IgD-negative memory B cell (primary cell): ENCODE data around the gene AFF3. TPM values are rescaled to one million over a fixed set of nuclear protein-coding genes. Genes with fewer than 3 reads are reported as not detected.
A peak's percentile ranks its signal among the peaks of the same experiment; 100 is the strongest.
"Not testable (repeated sequence)": the region's sequence is repeated elsewhere in the genome, so short reads cannot be mapped to it uniquely, and the experiment has no call there.

Experiments
- H3K27ac Mint-ChIP-seq, 3 donors: one replicate each; pipeline ENCODE4 v1.8.0; 2020 to 2022; ENCODE audit warnings: mild to moderate bottlenecking in 3 of 3, mixed read lengths in 3 of 3, moderate library complexity in 1 of 3
- H3K27me3 Mint-ChIP-seq: one replicate; pipeline ENCODE4 v1.8.0; 2021; ENCODE audit warnings: mixed read lengths
- H3K36me3 Mint-ChIP-seq: one replicate; pipeline ENCODE4 v1.8.0; 2020; ENCODE audit warnings: mild to moderate bottlenecking, mixed read lengths
- H3K4me1 Mint-ChIP-seq, 3 donors: one replicate each; pipeline ENCODE4 v1.8.0; 2020 to 2022; ENCODE audit warnings: mixed read lengths in 3 of 3, mild to moderate bottlenecking in 1 of 3
- H3K4me3 Mint-ChIP-seq, 4 donors: one replicate each; pipeline ENCODE4 v1.8.0; 2020 to 2022; ENCODE audit warnings: mild to moderate bottlenecking in 4 of 4, mixed read lengths in 4 of 4, moderate library complexity in 3 of 4
- H3K9me3 Mint-ChIP-seq, 3 donors: one replicate each; pipeline ENCODE4 v1.8.0; 2020 to 2021; ENCODE audit warnings: mixed read lengths in 3 of 3, mild to moderate bottlenecking in 1 of 3
- polyA plus RNA-seq: library from polyadenylated mRNA; unstranded; fragments of 300-500 nt; fragmentation: Illumina TruSeq; gene quantifications from one replicate; pipeline ENCODE4 v1.2.3, GENCODE V29; 2021

The AFF3 gene
- polyA plus RNA-seq, 1 donor from 2014 or later, result 85.9 TPM

DNA sequence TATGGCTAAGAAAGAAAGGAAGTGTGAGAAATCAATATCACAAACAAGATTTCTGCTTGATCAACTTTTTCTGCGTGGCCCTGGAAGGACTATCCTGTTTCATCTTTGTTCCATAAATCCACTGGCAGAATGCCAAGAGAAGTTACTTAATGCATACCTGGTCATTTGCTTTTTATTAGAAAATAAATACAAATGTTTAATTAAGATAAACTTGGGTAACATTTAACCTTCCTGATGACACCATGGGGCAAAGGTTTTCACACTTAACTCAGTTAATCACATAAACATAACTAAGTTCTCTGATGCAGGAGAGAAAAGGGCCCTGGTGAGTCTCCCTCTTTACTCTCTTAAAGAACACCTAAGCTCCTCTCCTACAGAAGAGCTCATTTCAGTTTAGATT, 203.3 kb downstream of the AFF3 start:
- Mint-ChIP-seq H3K36me3 (peaks cover 11% of the 10 kb centered on the region), H3K4me1 (peaks cover 16 to 32% (median 27%) of the 10 kb centered on the region in 3 donors), H3K27ac (no peak overlapping the region), H3K9me3 (no peaks in the 10 kb centered on the region), H3K4me3 (no peak overlapping the region), H3K27me3 (no peaks in the 10 kb centered on the region)

DNA sequence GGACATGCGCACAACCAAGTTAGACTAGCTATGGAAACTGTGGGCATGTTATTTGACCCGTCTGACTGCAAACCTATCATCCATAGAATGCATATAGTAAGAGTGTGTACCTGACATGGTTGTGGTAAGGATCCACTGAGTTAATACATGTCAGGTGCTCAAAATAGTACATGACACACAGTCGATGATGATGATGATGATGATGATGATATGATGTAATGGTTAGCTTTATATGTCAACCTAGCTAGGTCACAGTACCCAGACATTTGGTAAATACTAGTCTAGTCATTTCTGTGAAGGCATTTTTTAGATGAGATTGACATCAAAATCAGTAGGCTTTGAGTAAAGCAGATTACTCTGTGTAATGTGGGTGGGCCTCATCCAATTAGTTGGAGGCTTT, 204.1 kb downstream of the AFF3 start:
- peaks cover 16 to 34% (median 29%) of the 10 kb centered on the region in 3 donors for H3K4me1 Mint-ChIP-seq
- no peak overlapping the region for H3K4me3 Mint-ChIP-seq
- H3K9me3 Mint-ChIP-seq, result peaks cover 0 to 3% (median 0%) of the 10 kb centered on the region in 3 donors
- H3K27me3 Mint-ChIP-seq, result no peaks in the 10 kb centered on the region
- peak overlapping the region in 2 of 3 donors; percentile 5 to 29 for H3K27ac Mint-ChIP-seq
- peaks cover 18% of the 10 kb centered on the region for H3K36me3 Mint-ChIP-seq

DNA sequence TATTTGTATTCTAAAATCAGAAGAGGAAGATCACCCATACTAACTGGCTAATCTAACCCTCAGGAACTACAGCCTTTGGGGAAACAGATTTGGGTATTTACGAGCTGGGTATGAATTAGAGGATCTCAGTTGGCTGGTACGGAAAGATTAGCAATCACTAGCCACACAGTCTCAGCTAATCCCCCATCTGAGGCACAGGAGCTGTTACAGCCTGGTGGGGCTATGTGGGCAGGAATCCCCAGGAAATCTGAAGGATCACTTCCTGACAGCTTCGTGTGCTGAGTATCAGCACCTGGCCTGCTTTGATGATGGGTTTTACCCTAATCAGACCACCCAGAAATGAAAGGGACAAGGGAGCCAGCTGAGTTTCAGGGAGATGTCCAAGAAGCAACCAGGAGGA, 206.3 kb downstream of the AFF3 start:
- no peaks in the 10 kb centered on the region for H3K27me3 Mint-ChIP-seq
- peak overlapping the region in 2 of 4 donors; percentile 47 to 70 for H3K4me3 Mint-ChIP-seq
- peaks cover 12% of the 10 kb centered on the region for H3K36me3 Mint-ChIP-seq
- peak overlapping the region; percentile 40 to 94 (median 74) for H3K27ac Mint-ChIP-seq
- H3K4me1 Mint-ChIP-seq, result peaks cover 21 to 42% (median 30%) of the 10 kb centered on the region in 3 donors
- peaks cover 0 to 3% (median 0%) of the 10 kb centered on the region in 3 donors for H3K9me3 Mint-ChIP-seq

- peak overlapping the region; percentile 40 to 94 (median 61) for H3K27ac Mint-ChIP-seq
- peaks cover 0 to 3% (median 0%) of the 10 kb centered on the region in 3 donors for H3K9me3 Mint-ChIP-seq
- peaks cover 23 to 46% (median 34%) of the 10 kb centered on the region in 3 donors for H3K4me1 Mint-ChIP-seq
- H3K4me3 Mint-ChIP-seq, result peak overlapping the region in 1 of 4 donors; percentile 19
- no peaks in the 10 kb centered on the region for H3K27me3 Mint-ChIP-seq
- H3K36me3 Mint-ChIP-seq, result peaks cover 12% of the 10 kb centered on the region
Observed at GRCh38 chr2:99935662-99936061, 206.7 kb downstream of the AFF3 start.

GRCh38 chr2:99933894-99934650, 208.3 kb downstream of the AFF3 start:
- Mint-ChIP-seq H3K9me3 (peaks cover 0 to 3% (median 0%) of the 10 kb centered on the region in 3 donors), H3K36me3 (peaks cover 12% of the 10 kb centered on the region), H3K27me3 (no peaks in the 10 kb centered on the region), H3K27ac (peak overlapping the region in 2 of 3 donors; percentile 40 to 78), H3K4me1 (peaks cover 29 to 49% (median 42%) of the 10 kb centered on the region in 3 donors), H3K4me3 (peak overlapping the region in 1 of 4 donors; percentile 39)

- H3K4me3 Mint-ChIP-seq, H3K9me3 Mint-ChIP-seq, H3K36me3 Mint-ChIP-seq, H3K27me3 Mint-ChIP-seq: not testable (repeated sequence)
- H3K4me1 Mint-ChIP-seq, result peaks cover 34 to 54% (median 48%) of the 10 kb centered on the region in 3 donors
- H3K27ac Mint-ChIP-seq, result peak overlapping the region in 2 of 3 donors; percentile 40 to 46
Observed at GRCh38 chr2:99933491-99933890, 208.9 kb downstream of the AFF3 start.

DNA sequence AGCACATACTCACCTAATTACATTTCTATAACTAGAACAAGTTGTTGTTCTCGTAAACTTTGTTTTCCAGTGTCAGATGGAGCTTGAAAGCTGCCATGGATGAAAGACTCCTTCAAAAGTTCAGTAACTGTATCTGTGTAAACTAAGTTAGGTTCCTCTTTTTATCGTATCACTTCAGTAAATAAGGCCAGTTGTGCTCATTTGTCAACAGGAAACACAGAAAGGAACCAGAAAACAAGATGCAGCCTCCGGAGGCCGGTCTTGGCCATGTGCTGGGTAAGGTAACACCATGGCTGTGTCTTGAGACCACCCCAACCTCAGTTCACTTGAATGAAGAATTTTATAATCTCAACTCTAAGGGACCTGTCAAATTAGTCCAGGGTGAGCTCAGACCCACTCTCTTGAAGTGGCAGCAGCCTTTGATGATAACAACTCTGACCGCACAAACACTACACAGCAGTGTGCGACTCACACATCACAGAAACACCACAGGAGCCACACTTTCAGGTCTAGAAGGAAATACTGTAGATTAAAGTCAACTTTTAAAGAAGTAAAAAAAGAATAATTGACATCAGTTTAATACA, 213.8 kb downstream of the AFF3 start:
- peaks cover 37 to 58% (median 45%) of the 10 kb centered on the region in 3 donors for H3K4me1 Mint-ChIP-seq
- H3K9me3 Mint-ChIP-seq, result peaks cover 3 to 6% (median 4%) of the 10 kb centered on the region in 3 donors
- H3K27ac Mint-ChIP-seq, result peak overlapping the region; percentile 90 to 99 (median 97)
- peak overlapping the region; percentile 51 to 89 (median 71) for H3K4me3 Mint-ChIP-seq
- H3K36me3 Mint-ChIP-seq, result peaks cover 5% of the 10 kb centered on the region
- H3K27me3 Mint-ChIP-seq, result no peaks in the 10 kb centered on the region

GRCh38 chr2:99927690-99928207, 214.6 kb downstream of the AFF3 start:
- H3K36me3 Mint-ChIP-seq, H3K9me3 Mint-ChIP-seq, H3K27me3 Mint-ChIP-seq: not testable (repeated sequence)
- H3K27ac Mint-ChIP-seq, result peak overlapping the region; percentile 90 to 99 (median 97)
- peaks cover 40 to 64% (median 50%) of the 10 kb centered on the region in 3 donors for H3K4me1 Mint-ChIP-seq
- H3K4me3 Mint-ChIP-seq, result peak overlapping the region; percentile 49 to 89 (median 64)

GRCh38 chr2:99926986-99927385, 215.4 kb downstream of the AFF3 start:
- peaks cover 3 to 8% (median 6%) of the 10 kb centered on the region in 3 donors for H3K9me3 Mint-ChIP-seq
- H3K36me3 Mint-ChIP-seq, result peaks cover 8% of the 10 kb centered on the region
- no peaks in the 10 kb centered on the region for H3K27me3 Mint-ChIP-seq
- peak overlapping the region in 2 of 4 donors; percentile 5 to 75 for H3K4me3 Mint-ChIP-seq
- H3K27ac Mint-ChIP-seq, result peak overlapping the region; percentile 90 to 99 (median 97)
- H3K4me1 Mint-ChIP-seq, result peaks cover 46 to 65% (median 51%) of the 10 kb centered on the region in 3 donors

DNA sequence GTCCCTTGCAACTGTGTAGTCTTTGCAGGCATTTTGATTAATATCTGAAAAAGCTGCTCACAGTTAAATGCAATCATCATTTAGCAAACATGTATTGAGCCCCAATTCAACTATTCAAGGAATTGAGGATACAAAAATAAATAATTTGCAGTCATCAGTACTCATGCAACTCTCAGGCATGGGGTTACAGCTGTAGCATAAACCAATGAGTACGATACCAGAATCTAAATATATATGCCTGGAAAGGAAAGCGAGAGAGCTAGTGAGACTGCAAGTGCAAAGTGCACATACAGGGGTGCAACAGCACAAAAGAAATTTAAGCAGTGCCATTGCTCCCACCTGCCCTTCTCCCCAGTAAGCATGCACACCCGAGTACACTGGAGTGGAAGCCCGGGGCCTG, 216.4 kb downstream of the AFF3 start:
- Mint-ChIP-seq H3K36me3 (peaks cover 13% of the 10 kb centered on the region), H3K27ac (peak overlapping the region in 1 of 3 donors; percentile 56), H3K4me3 (no peak overlapping the region), H3K4me1 (peaks cover 45 to 65% (median 55%) of the 10 kb centered on the region in 3 donors), H3K27me3 (no peaks in the 10 kb centered on the region), H3K9me3 (peaks cover 3 to 8% (median 6%) of the 10 kb centered on the region in 3 donors)

DNA sequence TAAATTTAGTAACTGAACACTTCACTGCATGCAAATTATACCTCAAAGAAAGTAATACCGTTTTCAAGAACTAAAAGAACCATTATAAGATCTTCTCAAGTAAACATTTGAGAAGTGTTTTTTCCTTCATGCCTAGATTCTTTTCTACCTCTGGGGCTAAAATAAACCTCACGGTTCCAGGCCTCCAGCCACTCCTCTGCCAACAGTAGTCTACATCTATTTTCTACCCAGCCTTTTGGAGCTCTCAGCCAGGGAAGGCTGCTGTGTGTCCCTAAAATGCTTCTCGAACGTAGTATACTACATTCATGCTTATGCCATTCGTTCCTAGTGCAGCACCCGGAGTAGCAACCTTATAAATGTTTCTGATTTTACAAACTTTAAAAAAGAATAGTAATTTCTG, 219.7 kb downstream of the AFF3 start:
- Mint-ChIP-seq H3K27me3 (no peaks in the 10 kb centered on the region), H3K36me3 (peaks cover 11% of the 10 kb centered on the region), H3K4me3 (peak overlapping the region in 2 of 4 donors; percentile 13 to 50), H3K27ac (peak overlapping the region; percentile 24 to 49 (median 40)), H3K9me3 (peaks cover 2 to 4% (median 4%) of the 10 kb centered on the region in 3 donors), H3K4me1 (peaks cover 33 to 61% (median 45%) of the 10 kb centered on the region in 3 donors)

DNA sequence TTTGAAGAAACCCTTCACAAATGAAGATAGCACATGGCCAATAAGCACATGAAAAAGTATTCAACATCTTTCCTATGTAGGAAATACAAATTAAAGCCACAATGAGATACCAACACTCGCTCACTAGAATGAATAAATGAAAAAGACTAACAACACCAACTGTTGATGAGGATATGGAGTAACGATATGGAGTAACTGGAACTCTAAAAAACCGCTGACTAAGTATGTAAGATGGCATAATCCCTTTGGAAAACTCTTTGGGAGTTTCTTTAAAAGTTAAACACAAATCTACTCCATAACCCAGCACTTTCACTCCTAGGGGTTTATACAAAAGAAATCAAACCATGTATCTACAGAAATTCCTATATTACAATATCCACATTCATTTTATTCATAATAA, 220.5 kb downstream of the AFF3 start:
- Mint-ChIP-seq H3K4me3 (peak overlapping the region in 1 of 4 donors; percentile 33), H3K36me3 (peaks cover 11% of the 10 kb centered on the region), H3K27ac (no peak overlapping the region), H3K9me3 (peaks cover 0 to 4% (median 2%) of the 10 kb centered on the region in 3 donors), H3K4me1 (peaks cover 33 to 55% (median 39%) of the 10 kb centered on the region in 3 donors), H3K27me3 (no peaks in the 10 kb centered on the region)

GRCh38 chr2:99918389-99918788, 224.0 kb downstream of the AFF3 start:
- H3K36me3 Mint-ChIP-seq, result peaks cover 10% of the 10 kb centered on the region
- H3K4me1 Mint-ChIP-seq, result peaks cover 28 to 46% (median 29%) of the 10 kb centered on the region in 3 donors
- H3K9me3 Mint-ChIP-seq, result peaks cover 0 to 4% (median 0%) of the 10 kb centered on the region in 3 donors
- no peaks in the 10 kb centered on the region for H3K27me3 Mint-ChIP-seq
- H3K27ac Mint-ChIP-seq, result no peak overlapping the region
- no peak overlapping the region for H3K4me3 Mint-ChIP-seq

GRCh38 chr2:99915108-99915675, 227.2 kb downstream of the AFF3 start:
- Mint-ChIP-seq H3K27ac (no peak overlapping the region), H3K9me3 (no peaks in the 10 kb centered on the region), H3K4me1 (peaks cover 8 to 29% (median 9%) of the 10 kb centered on the region in 3 donors), H3K27me3 (no peaks in the 10 kb centered on the region), H3K4me3 (no peak overlapping the region), H3K36me3 (peaks cover 2% of the 10 kb centered on the region)

DNA sequence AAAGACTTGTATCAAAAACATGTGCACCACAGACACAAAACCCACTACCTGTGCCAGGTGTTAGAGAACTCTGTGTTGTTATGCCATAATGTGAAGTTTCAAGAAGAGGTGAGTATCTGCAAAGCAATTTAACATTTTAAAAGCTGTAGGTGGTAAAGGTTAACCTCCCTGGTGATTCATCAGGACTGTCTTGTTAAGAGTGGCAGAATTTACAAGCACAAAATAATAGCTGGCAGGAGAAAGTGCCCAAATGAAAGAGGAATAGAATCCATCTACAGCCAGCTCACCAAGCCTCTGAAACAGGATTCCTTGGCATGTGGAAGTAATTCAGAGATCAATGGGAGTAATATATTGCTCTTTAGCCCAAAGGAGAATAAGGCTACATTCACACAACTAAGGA, 230.7 kb downstream of the AFF3 start:
- Mint-ChIP-seq H3K36me3 (peaks cover 4% of the 10 kb centered on the region), H3K27ac (no peak overlapping the region), H3K4me3 (no peak overlapping the region), H3K4me1 (peaks cover 6 to 18% (median 7%) of the 10 kb centered on the region in 3 donors), H3K27me3 (no peaks in the 10 kb centered on the region), H3K9me3 (no peaks in the 10 kb centered on the region)
